Glutamatergic neuron (in vitro differentiated cells): Measurements from ENCODE around the gene SLC6A4. TPM values are rescaled to one million over a fixed set of nuclear protein-coding genes. Genes with fewer than 3 reads are reported as not detected.

Experiments used
- DNase-seq: peaks from one replicate; pipeline ENCODE4 v3.0.0; 2022
- H3K27ac Mint-ChIP-seq: one replicate; pipeline ENCODE4 v1.8.0; 2020; ENCODE audit warnings: mild to moderate bottlenecking, mixed read lengths, inconsistent platforms; ENCODE audit not compliant: unreplicated experiment
- H3K27me3 Mint-ChIP-seq: one replicate; pipeline ENCODE4 v1.8.0; 2020; ENCODE audit warnings: mild to moderate bottlenecking, moderate library complexity, mixed read lengths, inconsistent platforms; ENCODE audit not compliant: unreplicated experiment
- H3K36me3 Mint-ChIP-seq: one replicate; pipeline ENCODE4 v1.8.0; 2020; ENCODE audit warnings: mild to moderate bottlenecking, mixed read lengths, inconsistent platforms; ENCODE audit not compliant: unreplicated experiment
- H3K4me1 Mint-ChIP-seq: one replicate; pipeline ENCODE4 v1.8.0; 2020; ENCODE audit warnings: mild to moderate bottlenecking, low read depth, mixed read lengths, inconsistent platforms; ENCODE audit not compliant: unreplicated experiment
- H3K4me3 Mint-ChIP-seq: one replicate; pipeline ENCODE4 v1.8.0; 2020; ENCODE audit warnings: mild to moderate bottlenecking, mixed read lengths, inconsistent platforms; ENCODE audit not compliant: unreplicated experiment
- H3K9me3 Mint-ChIP-seq: one replicate; pipeline ENCODE4 v1.8.0; 2020; ENCODE audit warnings: mild to moderate bottlenecking, moderate library complexity, mixed read lengths, inconsistent platforms; ENCODE audit not compliant: unreplicated experiment
- total RNA-seq: library from RNA; stranded (reverse); fragmentation: NEBNext Ultra II Directional; extraction: Animal tissue kit (Norgen Biotek cat#: 25700); gene quantifications from one replicate; pipeline ENCODE4 v1.2.1, GENCODE V29; 2021; ENCODE audit not compliant: unreplicated experiment
- TF ChIP-seq, protein P1 (sequence below): fragments of 200-600 bp; sonication (generic); IDR thresholded peaks from one replicate; pipeline ENCODE4 v1.5.0; 2021; ENCODE audit not compliant: partially characterized antibody, unreplicated experiment

Gene SLC6A4
- total RNA-seq, 1 donor from 2014 or later, result not detected

DNA sequence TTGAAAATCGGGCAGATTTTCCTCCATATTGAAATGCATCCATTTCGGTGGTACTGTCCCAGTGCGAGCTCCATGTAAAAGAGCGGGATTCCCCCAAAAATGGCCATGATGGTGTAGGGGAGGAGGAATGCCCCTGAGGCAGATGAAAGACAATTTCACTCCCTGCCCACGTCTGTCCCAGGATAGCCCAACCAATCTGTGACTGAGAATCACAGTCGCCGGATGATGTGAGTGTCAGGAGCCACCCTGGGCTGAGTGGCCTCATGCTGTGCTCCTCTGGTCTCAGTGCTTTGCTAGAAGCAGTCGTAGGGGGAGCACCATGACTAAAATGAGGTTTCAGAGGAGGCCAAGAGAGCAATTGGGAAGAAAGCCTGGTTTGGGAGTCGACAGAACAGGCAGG is 16.7 kb downstream of the SLC6A4 start:
- H3K9me3 Mint-ChIP-seq, result peaks cover 2% of the 10 kb centered on the region
- H3K36me3 Mint-ChIP-seq, result no peaks in the 10 kb centered on the region
- H3K27ac Mint-ChIP-seq, result no peak overlapping the region
- no peaks in the 10 kb centered on the region for H3K4me1 Mint-ChIP-seq
- no peaks in the 10 kb centered on the region for H3K27me3 Mint-ChIP-seq
- TF ChIP-seq, protein P1, sequence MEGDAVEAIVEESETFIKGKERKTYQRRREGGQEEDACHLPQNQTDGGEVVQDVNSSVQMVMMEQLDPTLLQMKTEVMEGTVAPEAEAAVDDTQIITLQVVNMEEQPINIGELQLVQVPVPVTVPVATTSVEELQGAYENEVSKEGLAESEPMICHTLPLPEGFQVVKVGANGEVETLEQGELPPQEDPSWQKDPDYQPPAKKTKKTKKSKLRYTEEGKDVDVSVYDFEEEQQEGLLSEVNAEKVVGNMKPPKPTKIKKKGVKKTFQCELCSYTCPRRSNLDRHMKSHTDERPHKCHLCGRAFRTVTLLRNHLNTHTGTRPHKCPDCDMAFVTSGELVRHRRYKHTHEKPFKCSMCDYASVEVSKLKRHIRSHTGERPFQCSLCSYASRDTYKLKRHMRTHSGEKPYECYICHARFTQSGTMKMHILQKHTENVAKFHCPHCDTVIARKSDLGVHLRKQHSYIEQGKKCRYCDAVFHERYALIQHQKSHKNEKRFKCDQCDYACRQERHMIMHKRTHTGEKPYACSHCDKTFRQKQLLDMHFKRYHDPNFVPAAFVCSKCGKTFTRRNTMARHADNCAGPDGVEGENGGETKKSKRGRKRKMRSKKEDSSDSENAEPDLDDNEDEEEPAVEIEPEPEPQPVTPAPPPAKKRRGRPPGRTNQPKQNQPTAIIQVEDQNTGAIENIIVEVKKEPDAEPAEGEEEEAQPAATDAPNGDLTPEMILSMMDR, result no peak
- H3K4me3 Mint-ChIP-seq, result no peak overlapping the region
- DNase-seq, result no peak

GRCh38 chr17:30217746-30218245 is 17.7 kb downstream of the SLC6A4 start:
- Mint-ChIP-seq H3K36me3 (no peaks in the 10 kb centered on the region), H3K4me1 (no peaks in the 10 kb centered on the region), H3K27ac (no peak overlapping the region), H3K9me3 (peaks cover 2% of the 10 kb centered on the region), H3K27me3 (no peaks in the 10 kb centered on the region), H3K4me3 (no peak overlapping the region)
- no peak for DNase-seq
- TF ChIP-seq, protein P1, result no peak

DNA sequence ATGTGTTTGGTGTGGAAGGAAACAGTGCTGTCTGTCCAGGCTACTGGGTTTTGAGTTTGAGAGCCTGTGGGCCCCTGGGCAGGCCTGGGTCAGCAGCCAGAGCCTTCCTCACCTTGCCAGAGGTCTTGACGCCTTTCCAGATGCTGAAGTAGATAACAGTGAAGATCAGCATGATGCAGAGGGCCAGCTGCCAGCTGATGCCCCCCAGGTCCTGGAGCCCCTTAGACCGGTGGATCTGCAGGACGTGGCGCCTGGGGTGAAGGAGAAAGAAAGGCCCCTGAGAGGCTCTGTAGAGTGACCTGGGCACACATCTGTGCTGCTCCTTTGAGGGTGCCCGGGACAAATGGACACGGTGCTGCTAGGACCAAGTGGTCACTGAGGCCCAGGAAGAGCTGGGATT is 18.4 kb downstream of the SLC6A4 start:
- Mint-ChIP-seq H3K27ac (no peak overlapping the region), H3K27me3 (no peaks in the 10 kb centered on the region), H3K4me3 (no peak overlapping the region), H3K4me1 (no peaks in the 10 kb centered on the region), H3K9me3 (peaks cover 2% of the 10 kb centered on the region), H3K36me3 (no peaks in the 10 kb centered on the region)
- DNase-seq, result no peak
- TF ChIP-seq, protein P1, result no peak

DNA sequence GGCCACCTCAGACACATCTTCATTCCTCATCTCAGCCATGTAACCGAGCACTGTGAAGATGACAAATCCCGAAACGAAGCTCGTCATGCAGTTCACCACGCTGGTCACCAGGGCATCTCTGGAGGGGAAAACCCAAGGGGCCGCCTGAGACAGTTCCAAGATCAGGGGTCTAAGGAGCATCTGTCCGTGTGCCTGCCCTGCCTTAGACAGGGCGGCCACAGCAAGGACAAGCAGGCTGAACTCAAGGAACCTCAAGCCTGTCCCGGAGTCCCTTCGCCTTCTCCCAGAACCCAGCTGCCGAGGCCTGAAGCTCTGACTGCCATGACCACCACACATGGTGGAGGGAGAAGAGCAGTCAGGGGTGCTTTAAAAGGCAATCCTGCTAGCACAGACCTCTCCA is 22.7 kb downstream of the SLC6A4 start:
- no peak overlapping the region for H3K27ac Mint-ChIP-seq
- H3K4me3 Mint-ChIP-seq, result no peak overlapping the region
- TF ChIP-seq, protein P1, result no peak
- no peaks in the 10 kb centered on the region for H3K4me1 Mint-ChIP-seq
- no peaks in the 10 kb centered on the region for H3K9me3 Mint-ChIP-seq
- DNase-seq, result no peak
- peaks cover 2% of the 10 kb centered on the region for H3K27me3 Mint-ChIP-seq
- H3K36me3 Mint-ChIP-seq, result no peaks in the 10 kb centered on the region

GRCh38 chr17:30211371-30211770 is 24.1 kb downstream of the SLC6A4 start:
- Mint-ChIP-seq H3K27ac (no peak overlapping the region), H3K9me3 (no peaks in the 10 kb centered on the region), H3K4me1 (no peaks in the 10 kb centered on the region), H3K36me3 (no peaks in the 10 kb centered on the region), H3K27me3 (peaks cover 2% of the 10 kb centered on the region), H3K4me3 (no peak overlapping the region)
- DNase-seq, result no peak
- TF ChIP-seq, protein P1, result no peak
